HCT116 (cell line): ENCODE measurements around the gene PEX1.
"Not testable (repeated sequence)": the region's sequence is repeated elsewhere in the genome, so short reads cannot be mapped to it uniquely, and the experiment has no call there.

Experiments
- ATF3 ChIP-seq: IDR thresholded peaks from 2 replicates; pipeline ENCODE4 v1.6.1; 2012
- CEBPB ChIP-seq: IDR thresholded peaks from 2 replicates; pipeline ENCODE4 v1.6.1; 2012; ENCODE audit warnings: low read depth
- CTCF ChIP-seq, 3 experiments: fragments of 200-600 bp in 1 of 3; sonication (generic) in 1 of 3; IDR thresholded peaks in 2 of 3; conservative IDR thresholded peaks in 1 of 3; 2 replicates each; pipeline ENCODE4 v1.5.1; 2012 to 2017; ENCODE audit warnings: low read depth in 2 of 3, low read length in 2 of 3, antibody characterized with exemption in 1 of 3, borderline replicate concordance in 1 of 3, control low read depth in 1 of 3, mild to moderate bottlenecking in 1 of 3, mixed read lengths in 1 of 3, mixed run types in 1 of 3, moderate library complexity in 1 of 3; ENCODE audit not compliant: insufficient read depth in 1 of 3
- ELF1 ChIP-seq: IDR thresholded peaks from 2 replicates; pipeline ENCODE4 v1.6.1; 2012; ENCODE audit warnings: low read depth, borderline replicate concordance
- EZH2phosphoT487 ChIP-seq: fragments of 200-600 bp; IDR thresholded peaks from 2 replicates; pipeline ENCODE4 v1.6.1; 2018; ENCODE audit warnings: antibody characterized with exemption, borderline replicate concordance
- FOSL1 ChIP-seq: IDR thresholded peaks from 2 replicates; pipeline ENCODE4 v1.6.1; 2012; ENCODE audit warnings: low read depth
- POLR2A ChIP-seq: IDR thresholded peaks from 2 replicates; pipeline ENCODE4 v1.7.0; 2011; ENCODE audit warnings: borderline replicate concordance; ENCODE audit not compliant: insufficient read depth, insufficient read length; ENCODE audit errors: extremely low read depth
- POLR2AphosphoS5 ChIP-seq: IDR thresholded peaks from 2 replicates; pipeline ENCODE4 v1.6.1; 2011; ENCODE audit warnings: mild to moderate bottlenecking, low read depth, low read length, moderate library complexity
- REST ChIP-seq: IDR thresholded peaks from 2 replicates; pipeline ENCODE4 v1.6.1; 2012; ENCODE audit warnings: low read depth
- SIN3A ChIP-seq: IDR thresholded peaks from 2 replicates; pipeline ENCODE4 v1.6.1; 2012; ENCODE audit warnings: low read depth
- SRF ChIP-seq: IDR thresholded peaks from 2 replicates; pipeline ENCODE4 v1.6.1; 2012; ENCODE audit warnings: low read depth
- YY1 ChIP-seq: IDR thresholded peaks from 2 replicates; pipeline ENCODE4 v1.6.1; 2011; ENCODE audit warnings: low read length, low read depth, moderate library complexity, mild to moderate bottlenecking; ENCODE audit not compliant: insufficient replicate concordance; ENCODE audit errors: extremely low read depth
- ZBTB33 ChIP-seq: IDR thresholded peaks from 2 replicates; pipeline ENCODE4 v1.6.1; 2011; ENCODE audit warnings: mild to moderate bottlenecking, low read length, moderate library complexity; ENCODE audit not compliant: insufficient replicate concordance; ENCODE audit errors: extremely low read depth
- ZNF274 ChIP-seq: fragments of 200-500 bp; sonication (Bioruptor generic); IDR thresholded peaks from 2 replicates; pipeline ENCODE4 v1.6.1; 2014; ENCODE audit warnings: mild to moderate bottlenecking, low read depth, low read length, inconsistent platforms

- not testable (repeated sequence) for TF ChIP-seq EZH2phosphoT487; CTCF (IDR thresholded peaks at IDR 0.05 in 2 of 3, conservative IDR thresholded peaks at IDR 0.05 in 1 of 3; ENCODE audit: borderline replicate concordance in 1 of 3, insufficient read depth in 1 of 3, low read depth in 2 of 3, low read length in 2 of 3); ZNF274; ATF3; POLR2A; FOSL1; CEBPB; POLR2AphosphoS5; ELF1; YY1; ZBTB33; SIN3A; REST; SRF
Measured at GRCh38 chr7:92479146-92479545, 49.2 kb downstream of the PEX1 start.
